H1 (cell line): Measurements from ENCODE around the gene CDX2. TPM values are rescaled to one million over a fixed set of nuclear protein-coding genes. Genes with fewer than 3 reads are reported as not detected.

Experiments used
- CTCF ChIA-PET: fragments of 300-600 bp; sonication (Branson Sonifier 250); formaldehyde crosslinking; loops from one replicate; lab custom pipeline; 2021; ENCODE audit not compliant: partially characterized antibody; lab: Charles Lee
- POLR2A ChIA-PET: fragments of 300-600 bp; sonication (Branson Sonifier 250); formaldehyde crosslinking; loops from one replicate; lab custom pipeline; 2021; ENCODE audit warnings: inconsistent platforms; ENCODE audit not compliant: partially characterized antibody; lab: Charles Lee
- DNase-seq, 2 experiments: peaks; one replicate each; pipeline versions ENCODE4 v3.0.0 to v3.0.0-alpha.2; 2010 to 2022; ENCODE audit warnings: low spot score in 2 of 2, low read depth in 1 of 2, mixed read lengths in 1 of 2
- FAIRE-seq: peaks from 2 replicates; lab custom pipeline; 2011; peaks lifted over from hg19 to GRCh38; lab: Jason Lieb, UNC
- H2AFZ ChIP-seq: 2 replicates; pipeline ENCODE4 v1.8.1; 2012; ENCODE audit warnings: low read length, inconsistent platforms
- H2AK5ac ChIP-seq: 2 replicates; pipeline ENCODE4 v1.6.1; 2013; ENCODE audit warnings: low read depth, low read length
- H2BK120ac ChIP-seq: replicated peaks from 2 replicates; pipeline ENCODE3; 2013; ENCODE audit warnings: low read depth, low read length, inconsistent platforms
- H2BK12ac ChIP-seq: 2 replicates; pipeline ENCODE4 v1.6.1; 2013; ENCODE audit warnings: low read depth, low read length
- H2BK15ac ChIP-seq: 2 replicates; pipeline ENCODE4 v1.6.1; 2013; ENCODE audit warnings: low read length
- H2BK20ac ChIP-seq: 2 replicates; pipeline ENCODE4 v1.6.1; 2013; ENCODE audit warnings: low read length
- H2BK5ac ChIP-seq: 2 replicates; pipeline ENCODE4 v1.6.1; 2013; ENCODE audit warnings: low read depth, low read length
- H3K14ac ChIP-seq: 2 replicates; pipeline ENCODE4 v1.6.1; 2013; ENCODE audit warnings: inconsistent platforms; ENCODE audit not compliant: insufficient read length
- H3K18ac ChIP-seq: 2 replicates; pipeline ENCODE4 v1.6.1; 2013; ENCODE audit warnings: low read length; ENCODE audit errors: extremely low read depth
- H3K23ac ChIP-seq: 2 replicates; pipeline ENCODE4 v1.6.1; 2013; ENCODE audit warnings: inconsistent platforms; ENCODE audit not compliant: insufficient read length
- H3K23me2 ChIP-seq: 2 replicates; pipeline ENCODE4 v1.6.1; 2013; ENCODE audit warnings: low read depth, low read length
- H3K27ac ChIP-seq: 2 replicates; pipeline ENCODE4 v1.6.1; 2011; ENCODE audit warnings: low read depth, low read length, inconsistent platforms
- H3K27me3 ChIP-seq, 4 experiments: replicated peaks in 1 of 4; 1 replicate in 1 of 4; 2 replicates in 3 of 4; pipeline versions ENCODE4 v1.6.1 to v1.8.1; 2011 to 2013; ENCODE audit warnings: low read length in 3 of 4, mild to moderate bottlenecking in 3 of 4, inconsistent platforms in 2 of 4, mixed read lengths in 2 of 4, moderate library complexity in 1 of 4; ENCODE audit not compliant: control insufficient read depth in 3 of 4, insufficient read depth in 3 of 4; ENCODE audit errors: extremely low read depth in 1 of 4
- H3K36me3 ChIP-seq, 4 experiments: 2 replicates each; pipeline versions ENCODE4 v1.6.1 to v1.8.1; 2011 to 2013; ENCODE audit warnings: mild to moderate bottlenecking in 4 of 4, low read length in 3 of 4, moderate library complexity in 2 of 4, control low read depth in 1 of 4, inconsistent platforms in 1 of 4; ENCODE audit not compliant: insufficient read depth in 4 of 4, control insufficient read depth in 2 of 4
- H3K4ac ChIP-seq: replicated peaks from 2 replicates; pipeline ENCODE3; 2013; ENCODE audit warnings: low read length, low read depth, mixed read lengths, inconsistent platforms; ENCODE audit not compliant: insufficient read length
- H3K4me1 ChIP-seq, 4 experiments: replicated peaks in 1 of 4; 1 replicate in 1 of 4; 2 replicates in 3 of 4; pipeline versions ENCODE4 v1.6.1 to v1.8.1; 2011 to 2013; ENCODE audit warnings: low read length in 3 of 4, inconsistent platforms in 2 of 4, mixed read lengths in 1 of 4; ENCODE audit not compliant: insufficient read depth in 4 of 4, control insufficient read depth in 3 of 4
- H3K4me2 ChIP-seq, 2 experiments: 2 replicates each; pipeline versions ENCODE4 v1.6.1 to v1.8.1; 2011 to 2013; ENCODE audit warnings: low read depth in 2 of 2, low read length in 2 of 2, control low read depth in 1 of 2, inconsistent platforms in 1 of 2, mild to moderate bottlenecking in 1 of 2; ENCODE audit not compliant: insufficient read depth in 1 of 2
- H3K4me3 ChIP-seq, 4 experiments: fragments of 200-600, 300-600 bp in 1 of 4; sonication (generic), shearing (Covaris generic), sonication (Bioruptor Twin) in 1 of 4; 2 replicates each; pipeline versions ENCODE4 v1.5.1 to v1.8.1; 2011 to 2016; ENCODE audit warnings: low read length in 4 of 4, low read depth in 3 of 4, control low read depth in 2 of 4, inconsistent platforms in 2 of 4, mild to moderate bottlenecking in 2 of 4, mixed read lengths in 1 of 4, moderate library complexity in 1 of 4; ENCODE audit not compliant: insufficient read depth in 2 of 4; ENCODE audit errors: extremely low read depth in 1 of 4
- H3K56ac ChIP-seq: replicated peaks from 2 replicates; pipeline ENCODE3; 2013; ENCODE audit warnings: low read depth, mild to moderate bottlenecking, mixed read lengths, low read length, inconsistent platforms; ENCODE audit not compliant: insufficient read length
- H3K79me1 ChIP-seq: 2 replicates; pipeline ENCODE4 v1.6.1; 2013; ENCODE audit warnings: low read depth, low read length, control low read depth
- H3K79me2 ChIP-seq, 2 experiments: 2 replicates each; pipeline versions ENCODE4 v1.6.1 to v1.8.1; 2012 to 2013; ENCODE audit warnings: low read length in 2 of 2, mild to moderate bottlenecking in 2 of 2, inconsistent platforms in 1 of 2; ENCODE audit not compliant: insufficient read depth in 2 of 2, control insufficient read depth in 1 of 2
- H3K9ac ChIP-seq, 4 experiments: replicated peaks in 1 of 4; 1 replicate in 1 of 4; 2 replicates in 3 of 4; pipeline versions ENCODE4 v1.6.1 to v1.8.1; 2011 to 2013; ENCODE audit warnings: low read depth in 3 of 4, low read length in 3 of 4, control low read depth in 2 of 4, mild to moderate bottlenecking in 2 of 4, moderate library complexity in 2 of 4, inconsistent platforms in 1 of 4; ENCODE audit errors: extremely low read depth in 1 of 4
- H3K9me3 ChIP-seq, 2 experiments: 2 replicates each; pipeline versions ENCODE4 v1.6.1 to v1.8.1; 2012 to 2013; ENCODE audit warnings: mild to moderate bottlenecking in 2 of 2, moderate library complexity in 2 of 2, control low read depth in 1 of 2, inconsistent platforms in 1 of 2, low read depth in 1 of 2, low read length in 1 of 2, mixed read lengths in 1 of 2; ENCODE audit not compliant: insufficient read depth in 2 of 2
- H4K20me1 ChIP-seq, 2 experiments: replicated peaks in 1 of 2; 2 replicates each; pipeline versions ENCODE3 to v1.8.1; 2011 to 2013; ENCODE audit warnings: inconsistent platforms in 2 of 2, low read length in 2 of 2, mild to moderate bottlenecking in 1 of 2; ENCODE audit not compliant: insufficient read depth in 2 of 2, control insufficient read depth in 1 of 2
- H4K5ac ChIP-seq: 2 replicates; pipeline ENCODE4 v1.6.1; 2013; ENCODE audit warnings: low read length, low read depth, mixed read lengths, inconsistent platforms; ENCODE audit not compliant: insufficient read length
- H4K8ac ChIP-seq: 2 replicates; pipeline ENCODE4 v1.8.0; 2013; ENCODE audit warnings: mild to moderate bottlenecking, moderate library complexity, low read length, inconsistent platforms; ENCODE audit not compliant: insufficient read depth; ENCODE audit errors: extremely low read depth
- H4K91ac ChIP-seq: replicated peaks from 2 replicates; pipeline ENCODE3; 2013; ENCODE audit warnings: low read length, mixed read lengths, inconsistent platforms; ENCODE audit not compliant: insufficient read length
- EZH2 ChIP-seq: fragments of 200-600 bp; sonication (generic); IDR thresholded peaks from 2 replicates; pipeline ENCODE4 v1.7.1; 2012; ENCODE audit warnings: low read depth, mild to moderate bottlenecking, moderate library complexity, low read length, inconsistent platforms; ENCODE audit not compliant: severe bottlenecking
- JUN ChIP-seq: IDR thresholded peaks from 2 replicates; pipeline ENCODE4 v1.6.1; 2011; ENCODE audit warnings: low read depth, mild to moderate bottlenecking, improper control_type of control experiment, low read length
- KDM1A ChIP-seq: fragments of 200-600, 300-600 bp; sonication (generic); IDR thresholded peaks from 2 replicates; pipeline ENCODE4 v1.7.1; 2016; ENCODE audit warnings: mild to moderate bottlenecking, low read length, borderline replicate concordance
- KDM4A ChIP-seq: IDR thresholded peaks from one replicate; pipeline ENCODE4 v1.7.1; 2012; ENCODE audit warnings: low read depth, mild to moderate bottlenecking, moderate library complexity, low read length, inconsistent platforms; ENCODE audit not compliant: severe bottlenecking
- NRF1 ChIP-seq: IDR thresholded peaks from 2 replicates; pipeline ENCODE4 v1.6.1; 2011; ENCODE audit warnings: mild to moderate bottlenecking, low read depth, low read length, improper control_type of control experiment
- PHF8 ChIP-seq: fragments of 200-600 bp; sonication (generic); conservative IDR thresholded peaks from 2 replicates; pipeline ENCODE4 v1.7.1; 2012; ENCODE audit warnings: low read depth, mild to moderate bottlenecking, inconsistent platforms, low read length, moderate library complexity
- RFX5 ChIP-seq: IDR thresholded peaks from 2 replicates; pipeline ENCODE4 v1.6.1; 2011; ENCODE audit warnings: low read depth, low read length, improper control_type of control experiment, borderline replicate concordance
- TBP ChIP-seq: IDR thresholded peaks from 2 replicates; pipeline ENCODE4 v1.6.1; 2011; ENCODE audit warnings: low read depth, low read length, improper control_type of control experiment
- WGBS, 2 experiments: shearing (Covaris generic) in 1 of 2; methylation state at CpG; one replicate each; pipeline versions ENCODE4 v1.1.6 to v1.1.7; 2013 to 2015; ENCODE audit warnings: low lambda C conversion rate in 2 of 2, mixed read lengths in 2 of 2, inconsistent platforms in 1 of 2, low coverage in 1 of 2, missing lambda C conversion rate in 1 of 2; ENCODE audit not compliant: insufficient replicate concordance in 2 of 2, insufficient coverage in 1 of 2, insufficient read length in 1 of 2; ENCODE audit errors: extremely low coverage in 1 of 2, missing lambda C conversion rate in 1 of 2; 5-methylcytosine and 5-hydroxymethylcytosine counted together
- polyA plus RNA-seq, 7 experiments: library from polyadenylated mRNA; depleted of rRNA in 3 of 7; stranded (reverse) in 5 of 7; unstranded in 2 of 7; fragments of >200 nt in 5 of 7; fragments of 200-250 nt in 2 of 7; gene quantifications; 1 replicate in 5 of 7; 2 replicates in 1 of 7; 4 replicates in 1 of 7; pipeline versions ENCODE4 v1.2.1 to v1.2.3, GENCODE V29; 2011 to 2013; ENCODE audit warnings: missing spikeins in 2 of 7, mixed read lengths in 2 of 7
- total RNA-seq: library from RNA; stranded (reverse); fragmentation: NEBNext Ultra II Directional; extraction: Animal tissue kit (Norgen Biotek cat#: 25700); gene quantifications from 2 replicates; pipeline ENCODE4 v1.2.1, GENCODE V29; 2021
- TF ChIP-seq, protein P1 (sequence below): IDR thresholded peaks from 2 replicates; pipeline ENCODE4 v1.6.1; 2012; ENCODE audit warnings: inconsistent platforms
- TF ChIP-seq, protein P2 (sequence below): IDR thresholded peaks from 2 replicates; pipeline ENCODE4 v1.6.1; 2012; ENCODE audit warnings: inconsistent platforms

CDX2 gene
- total and polyA plus RNA-seq, 2 of the 8 experiments (the other 6 are each of a cell fraction or from before 2014, with no cell fraction given) = 0.09 TPM; not detected in 1

DNA sequence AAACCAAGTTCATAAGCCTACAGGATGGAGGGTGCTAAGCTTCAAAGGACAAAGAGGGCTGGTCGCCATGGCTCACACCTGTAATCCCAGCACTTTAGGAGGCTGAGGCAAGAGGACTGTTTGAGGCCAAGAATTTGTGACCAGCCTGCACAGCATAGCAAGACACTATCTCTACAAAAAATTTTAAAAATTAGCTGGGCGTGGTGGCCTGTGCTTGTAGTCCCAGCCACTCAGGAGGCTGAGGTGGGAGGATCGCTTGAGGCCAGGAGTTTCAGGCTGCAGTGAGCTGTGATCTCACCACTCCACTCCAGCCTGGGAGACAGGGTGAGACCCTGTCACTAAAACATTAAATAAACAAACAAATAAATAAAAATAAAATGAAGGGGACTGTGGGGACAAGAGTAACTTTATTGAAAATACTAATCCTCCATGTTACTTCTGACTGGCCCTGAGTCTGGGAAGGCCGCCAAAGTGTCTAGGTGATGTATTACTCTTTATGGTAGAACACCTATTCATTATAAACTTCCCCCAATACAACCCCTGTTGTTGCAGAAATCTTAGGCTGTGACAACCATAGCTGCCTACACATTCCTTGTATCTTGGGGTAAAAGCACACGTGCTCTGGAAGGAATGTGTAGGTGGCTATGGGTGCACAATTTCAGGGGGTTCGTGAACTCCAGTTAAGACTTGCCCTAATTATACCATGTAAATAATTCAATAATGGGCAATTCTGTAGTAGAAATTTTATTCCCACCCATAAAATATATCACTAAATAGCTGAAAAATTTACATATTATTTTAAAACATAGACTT is 34.0 kb upstream of the CDX2 start:
- H3K9ac ChIP-seq = no peak overlapping the region
- no peak overlapping the region for H3K14ac ChIP-seq
- no peaks in the 10 kb centered on the region for H4K20me1 ChIP-seq
- H3K4me1 ChIP-seq = peaks cover 0 to 8% (median 5%) of the 10 kb centered on the region in 4 experiments; a peak in 4 of 7 replicates
- no peak overlapping the region for H4K91ac ChIP-seq
- no peak overlapping the region for H3K27ac ChIP-seq
- H3K79me2 ChIP-seq = no peaks in the 10 kb centered on the region
- H3K9me3 ChIP-seq = no peaks in the 10 kb centered on the region
- H3K23me2 ChIP-seq = no peaks in the 10 kb centered on the region
- H2BK120ac ChIP-seq = no peak overlapping the region
- 90% methylated on average over 6 of the region's 6 CpGs; no CpG with 5 or more reads in 1 of the 2 experiments for WGBS, 2 experiments
- H3K56ac ChIP-seq = no peak overlapping the region
- H3K4ac ChIP-seq = no peak overlapping the region
- H3K27me3 ChIP-seq = no peaks in the 10 kb centered on the region
- H4K8ac ChIP-seq = no peak overlapping the region
- H2BK5ac ChIP-seq = no peak overlapping the region
- H2BK12ac ChIP-seq = no peak overlapping the region
- no peak overlapping the region for H3K18ac ChIP-seq
- no peak overlapping the region for H3K23ac ChIP-seq
- H3K79me1 ChIP-seq = no peaks in the 10 kb centered on the region
- ChIA-PET CTCF (interaction anchor here (0.6 to 1.6 kb wide), 5 partner anchors 11 to 321 kb away, joined by 3 to 5 read pairs (median 4); no protein-coding TSS in a partner anchor), POLR2A (no interaction called here)
- H3K36me3 ChIP-seq = no peaks in the 10 kb centered on the region
- no peak overlapping the region for H3K4me3 ChIP-seq
- FAIRE-seq (no peak), DNase-seq (no peak)
- H2BK15ac ChIP-seq = no peak overlapping the region
- H2BK20ac ChIP-seq = no peak overlapping the region
- no peak overlapping the region for H3K4me2 ChIP-seq
- no peak overlapping the region for H4K5ac ChIP-seq
- H2AK5ac ChIP-seq = no peak overlapping the region
- H2AFZ ChIP-seq = no peak overlapping the region
- TF ChIP-seq, protein P1, sequence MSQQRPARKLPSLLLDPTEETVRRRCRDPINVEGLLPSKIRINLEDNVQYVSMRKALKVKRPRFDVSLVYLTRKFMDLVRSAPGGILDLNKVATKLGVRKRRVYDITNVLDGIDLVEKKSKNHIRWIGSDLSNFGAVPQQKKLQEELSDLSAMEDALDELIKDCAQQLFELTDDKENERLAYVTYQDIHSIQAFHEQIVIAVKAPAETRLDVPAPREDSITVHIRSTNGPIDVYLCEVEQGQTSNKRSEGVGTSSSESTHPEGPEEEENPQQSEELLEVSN = no peak
- TF ChIP-seq RFX5 (no peak), TBP (no peak), JUN (no peak), KDM4A (no peak), KDM1A (no peak), PHF8 (no peak), NRF1 (no peak), EZH2 (no peak)
- TF ChIP-seq, protein P2, sequence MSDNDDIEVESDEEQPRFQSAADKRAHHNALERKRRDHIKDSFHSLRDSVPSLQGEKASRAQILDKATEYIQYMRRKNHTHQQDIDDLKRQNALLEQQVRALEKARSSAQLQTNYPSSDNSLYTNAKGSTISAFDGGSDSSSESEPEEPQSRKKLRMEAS = no peak
